Measurements from ENCODE around the gene RARRES1. TPM values are rescaled to one million over a fixed set of nuclear protein-coding genes. Genes with fewer than 3 reads are reported as not detected.

Gene RARRES1, protein sequence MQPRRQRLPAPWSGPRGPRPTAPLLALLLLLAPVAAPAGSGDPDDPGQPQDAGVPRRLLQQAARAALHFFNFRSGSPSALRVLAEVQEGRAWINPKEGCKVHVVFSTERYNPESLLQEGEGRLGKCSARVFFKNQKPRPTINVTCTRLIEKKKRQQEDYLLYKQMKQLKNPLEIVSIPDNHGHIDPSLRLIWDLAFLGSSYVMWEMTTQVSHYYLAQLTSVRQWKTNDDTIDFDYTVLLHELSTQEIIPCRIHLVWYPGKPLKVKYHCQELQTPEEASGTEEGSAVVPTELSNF
- 0.61 and 0.65 TPM in 2 replicates for total RNA-seq

DNA sequence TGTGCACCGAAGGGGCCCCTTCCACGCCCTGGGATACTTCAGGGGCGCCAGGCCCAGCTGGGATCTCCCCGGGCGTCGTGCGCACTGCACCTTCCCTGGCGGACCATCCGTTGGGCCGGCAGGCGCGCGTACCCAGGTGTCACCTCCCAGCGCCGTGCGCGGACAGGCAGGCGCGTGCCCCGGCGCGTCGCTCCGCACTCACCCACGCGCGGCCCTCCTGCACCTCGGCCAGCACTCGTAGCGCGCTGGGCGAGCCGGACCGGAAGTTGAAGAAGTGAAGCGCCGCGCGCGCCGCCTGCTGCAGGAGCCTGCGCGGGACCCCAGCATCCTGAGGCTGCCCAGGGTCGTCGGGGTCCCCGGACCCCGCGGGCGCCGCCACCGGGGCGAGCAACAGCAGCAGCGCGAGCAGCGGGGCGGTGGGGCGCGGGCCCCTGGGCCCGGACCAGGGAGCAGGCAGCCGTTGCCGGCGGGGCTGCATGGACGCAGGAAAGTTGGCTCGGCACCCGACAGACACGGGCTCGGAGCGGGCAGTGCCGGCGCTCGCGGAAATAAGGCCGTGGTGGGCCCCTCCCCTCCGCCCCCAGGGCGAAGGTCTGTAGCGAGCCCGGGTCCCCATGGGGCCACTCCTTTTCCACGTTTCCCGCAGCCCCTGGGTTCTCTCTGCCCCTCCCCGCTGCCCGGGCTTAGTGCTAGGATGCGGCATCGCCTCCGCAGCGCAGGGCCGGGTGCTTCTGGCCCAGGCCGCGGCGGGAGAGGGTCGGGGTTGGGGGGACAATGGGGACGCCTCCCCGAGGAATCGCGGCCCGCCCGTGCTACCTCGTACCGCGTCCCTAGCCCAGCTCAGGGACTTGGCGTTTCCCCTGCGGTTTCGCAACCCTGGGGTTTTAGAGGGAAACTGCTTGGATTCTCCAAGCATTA is at the start of gene RARRES1:
TSS of gene RARRES1 (minus strand) at position 520 of the 918 bp plus-strand sequence. CDS start at position 478, 42 bp downstream.

DNA sequence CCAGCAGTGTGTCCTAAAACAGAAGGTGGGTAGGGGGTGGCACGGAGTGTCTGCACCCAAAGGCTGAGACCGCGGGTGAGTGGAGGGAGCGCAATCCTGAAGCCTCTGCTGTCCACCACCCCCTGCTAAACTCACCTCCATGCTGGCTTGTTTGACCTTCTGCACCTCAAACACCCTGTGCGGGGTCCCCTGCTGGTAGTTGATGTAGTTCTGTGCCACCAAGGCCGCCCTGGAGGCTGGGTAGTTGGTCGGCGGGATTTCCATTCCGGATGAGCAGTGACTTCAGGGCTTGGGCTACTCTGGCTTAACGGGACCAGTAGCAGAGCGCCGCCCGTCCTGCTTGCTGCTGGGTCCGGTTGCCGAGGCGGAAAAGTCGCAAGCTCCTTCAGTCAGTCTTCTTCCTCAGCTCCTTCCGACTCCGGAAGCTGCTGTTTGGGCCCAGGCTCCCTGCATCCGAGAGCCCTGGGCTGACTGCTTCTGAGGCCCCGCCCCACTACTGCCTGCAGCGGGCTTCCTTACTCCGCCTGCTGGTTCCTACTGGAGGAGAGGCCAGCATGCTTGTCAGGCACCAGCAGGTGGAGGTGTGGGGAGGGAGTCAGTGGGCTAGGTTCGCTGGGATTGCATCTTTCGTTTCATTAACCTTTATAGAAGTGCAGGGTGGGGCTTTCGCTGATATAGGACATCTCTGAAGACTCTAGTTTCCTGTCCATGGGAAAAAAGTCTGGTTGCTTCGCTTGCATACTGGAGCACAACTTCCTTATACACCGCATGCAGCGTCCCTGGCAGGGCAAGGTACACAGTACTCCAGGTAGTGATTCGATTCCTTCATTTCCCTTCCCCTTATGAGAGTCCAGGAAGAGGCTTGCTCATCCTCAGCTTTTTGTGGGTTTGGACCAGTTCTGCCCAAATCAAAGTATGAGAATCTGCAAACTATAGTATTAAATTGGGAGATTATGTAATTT is 59.8 kb downstream of the RARRES1 start, which contains the start of gene LXN:
TSS of gene LXN (minus strand) at position 434 of the 962 bp plus-strand sequence. CDS start at position 264, 170 bp downstream.

Small RNA genes within 50 kb of the gene (small RNA-seq; reads per million reads assigned to genes)
- gene AC080013.6: not detected

Other genes with a start within 250 kb of the RARRES1 start
- gene MLF1, start 161.3 kb downstream of the RARRES1 start, total RNA-seq: 8.4 and 8.9 TPM in 2 replicates
- gene GFM1, start 87.9 kb downstream of the RARRES1 start, total RNA-seq: 43.5 and 49.3 TPM in 2 replicates
- gene LXN, start 59.8 kb downstream of the RARRES1 start, total RNA-seq: 9.1 and 13.6 TPM in 2 replicates
- 84.2 and 87.1 TPM in 2 replicates for gene MFSD1, start 69.6 kb upstream of the RARRES1 start, total RNA-seq